ENCODE measurements around the gene POLA1.
A peak's percentile ranks its signal among the peaks of the same experiment; 100 is the strongest.

The POLA1 gene

GRCh38 chrX:24859211-24859841, 165.6 kb downstream of the POLA1 start:
- TF ChIP-seq EGR1 (IDR thresholded peaks at IDR 0.05) (no peak), EP300 (IDR thresholded peaks at IDR 0.05; ENCODE audit: borderline replicate concordance) (no peak), USF1 (IDR thresholded peaks at IDR 0.05) (no peak), RAD21 (IDR thresholded peaks at IDR 0.05; ENCODE audit: low read depth) (no peak), YY1 (IDR thresholded peaks at IDR 0.05; ENCODE audit: low read depth) (no peak), TCF12 (IDR thresholded peaks at IDR 0.05; ENCODE audit: low read depth) (no peak), FOXM1 (IDR thresholded peaks at IDR 0.05; ENCODE audit: borderline replicate concordance, low read depth) (no peak), CREB1 (IDR thresholded peaks at IDR 0.05; ENCODE audit: low read depth) (no peak), TEAD4 (IDR thresholded peaks at IDR 0.05) (no peak), CEBPB (IDR thresholded peaks at IDR 0.05) (no peak), MAX (IDR thresholded peaks at IDR 0.05) (no peak)

- TF ChIP-seq TAF1 (IDR thresholded peaks at IDR 0.05; ENCODE audit: low read depth) (no peak), CEBPB (IDR thresholded peaks at IDR 0.05) (no peak), TCF12 (IDR thresholded peaks at IDR 0.05; ENCODE audit: low read depth) (no peak), USF1 (IDR thresholded peaks at IDR 0.05) (no peak), FOXM1 (IDR thresholded peaks at IDR 0.05; ENCODE audit: borderline replicate concordance, low read depth) (no peak), CREB1 (IDR thresholded peaks at IDR 0.05; ENCODE audit: low read depth) (no peak), REST (IDR thresholded peaks at IDR 0.05; ENCODE audit: low read depth) (no peak), MAX (IDR thresholded peaks at IDR 0.05) (no peak), RAD21 (IDR thresholded peaks at IDR 0.05; ENCODE audit: low read depth) (no peak), YY1 (IDR thresholded peaks at IDR 0.05; ENCODE audit: low read depth) (no peak), NFIC (IDR thresholded peaks at IDR 0.05) (no peak), ZBTB7A (IDR thresholded peaks at IDR 0.05; ENCODE audit: low read depth) (no peak), EP300 (IDR thresholded peaks at IDR 0.05; ENCODE audit: borderline replicate concordance) (no peak), EGR1 (IDR thresholded peaks at IDR 0.05) (no peak), TEAD4 (IDR thresholded peaks at IDR 0.05) (no peak)
Measured at GRCh38 chrX:24860140-24860539, 166.4 kb downstream of the POLA1 start.

GRCh38 chrX:24862343-24862742, 168.6 kb downstream of the POLA1 start:
- no peak for TF ChIP-seq TCF12 (IDR thresholded peaks at IDR 0.05; ENCODE audit: low read depth)
- no peak for TF ChIP-seq REST (IDR thresholded peaks at IDR 0.05; ENCODE audit: low read depth)
- no peak for TF ChIP-seq RAD21 (IDR thresholded peaks at IDR 0.05; ENCODE audit: low read depth)
- no peak for TF ChIP-seq NFIC (IDR thresholded peaks at IDR 0.05)
- TF ChIP-seq USF1 (IDR thresholded peaks at IDR 0.05), result no peak
- TF ChIP-seq EP300 (IDR thresholded peaks at IDR 0.05; ENCODE audit: borderline replicate concordance), result no peak
- TF ChIP-seq CEBPB (IDR thresholded peaks at IDR 0.05), result no peak
- no peak for TF ChIP-seq MAX (IDR thresholded peaks at IDR 0.05)
- TF ChIP-seq EGR1 (IDR thresholded peaks at IDR 0.05), result no peak
- no peak for TF ChIP-seq FOXM1 (IDR thresholded peaks at IDR 0.05; ENCODE audit: borderline replicate concordance, low read depth)
- no peak for TF ChIP-seq ZBTB7A (IDR thresholded peaks at IDR 0.05; ENCODE audit: low read depth)
- no peak for TF ChIP-seq YY1 (IDR thresholded peaks at IDR 0.05; ENCODE audit: low read depth)
- no peak for TF ChIP-seq TEAD4 (IDR thresholded peaks at IDR 0.05)
- TF ChIP-seq TAF1 (IDR thresholded peaks at IDR 0.05; ENCODE audit: low read depth), result no peak
- TF ChIP-seq CREB1 (IDR thresholded peaks at IDR 0.05; ENCODE audit: low read depth), result no peak

- TF ChIP-seq TEAD4 (IDR thresholded peaks at IDR 0.05), result peak; percentile 39; the same call in 1 of the 2 replicates
- TF ChIP-seq ZBTB7A (IDR thresholded peaks at IDR 0.05; ENCODE audit: low read depth), result no peak
Measured at GRCh38 chrX:24870143-24870542, 176.4 kb downstream of the POLA1 start.

- TF ChIP-seq YY1 (IDR thresholded peaks at IDR 0.05; ENCODE audit: low read depth) (no peak), NFIC (IDR thresholded peaks at IDR 0.05) (no peak), CEBPB (IDR thresholded peaks at IDR 0.05) (no peak), RAD21 (IDR thresholded peaks at IDR 0.05; ENCODE audit: low read depth) (no peak), MAX (IDR thresholded peaks at IDR 0.05) (no peak), ZBTB7A (IDR thresholded peaks at IDR 0.05; ENCODE audit: low read depth) (no peak), USF1 (IDR thresholded peaks at IDR 0.05) (no peak), EGR1 (IDR thresholded peaks at IDR 0.05) (no peak), TAF1 (IDR thresholded peaks at IDR 0.05; ENCODE audit: low read depth) (no peak), CREB1 (IDR thresholded peaks at IDR 0.05; ENCODE audit: low read depth) (no peak), TCF12 (IDR thresholded peaks at IDR 0.05; ENCODE audit: low read depth) (no peak), TEAD4 (IDR thresholded peaks at IDR 0.05) (no peak), FOXM1 (IDR thresholded peaks at IDR 0.05; ENCODE audit: borderline replicate concordance, low read depth) (no peak), REST (IDR thresholded peaks at IDR 0.05; ENCODE audit: low read depth) (no peak)
Measured at GRCh38 chrX:24874604-24875247, 181.0 kb downstream of the POLA1 start.

Data from Ishikawa (cell line).